ENCODE measurements around the gene PP2D1.
A peak's percentile ranks its signal among the peaks of the same experiment; 100 is the strongest.

DNA sequence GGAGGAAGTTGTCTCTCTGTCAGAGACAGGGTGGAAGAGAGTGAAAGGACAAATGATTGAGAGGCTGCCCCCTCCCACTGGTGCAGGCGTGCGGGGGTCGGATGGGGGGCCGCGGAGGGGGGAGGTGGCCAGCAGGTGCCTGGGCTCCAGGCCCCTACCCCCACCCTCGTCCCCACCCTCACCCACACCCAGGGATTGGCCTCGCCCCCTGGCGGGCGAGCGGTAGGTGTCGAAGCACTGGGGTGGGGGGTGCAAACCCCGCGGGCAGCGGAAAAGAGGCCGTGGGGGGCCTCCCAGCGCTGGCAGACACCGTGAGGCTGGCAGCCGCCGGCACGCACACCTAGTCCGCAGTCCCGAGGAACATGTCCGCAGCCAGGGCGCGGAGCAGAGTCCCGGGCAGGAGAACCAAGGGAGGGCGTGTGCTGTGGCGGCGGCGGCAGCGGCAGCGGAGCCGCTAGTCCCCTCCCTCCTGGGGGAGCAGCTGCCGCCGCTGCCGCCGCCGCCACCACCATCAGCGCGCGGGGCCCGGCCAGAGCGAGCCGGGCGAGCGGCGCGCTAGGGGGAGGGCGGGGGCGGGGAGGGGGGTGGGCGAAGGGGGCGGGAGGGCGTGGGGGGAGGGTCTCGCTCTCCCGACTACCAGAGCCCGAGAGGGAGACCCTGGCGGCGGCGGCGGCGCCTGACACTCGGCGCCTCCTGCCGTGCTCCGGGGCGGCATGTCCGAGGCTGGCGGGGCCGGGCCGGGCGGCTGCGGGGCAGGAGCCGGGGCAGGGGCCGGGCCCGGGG is 27.9 kb upstream of the PP2D1 start, which contains the start of gene KAT2B:
- TF ChIP-seq CTCF (IDR thresholded peaks at IDR 0.05; ENCODE audit: insufficient read depth, low read length, poor library complexity, severe bottlenecking) (peak; percentile 83), EZH2phosphoT487 (conservative IDR thresholded peaks at IDR 0.05; ENCODE audit: low read length) (no peak)
